Left ventricle myocardium inferior (tissue), 1 donor: ENCODE measurements around the gene TNK2. TPM values are rescaled to one million over a fixed set of nuclear protein-coding genes. Genes with fewer than 3 reads are reported as not detected.

Experiments
- DNase-seq: peaks from one replicate; pipeline ENCODE4 v3.0.0-alpha.2; 2020
- H3K27ac ChIP-seq: fragments of 200-600 bp; replicated peaks from 2 replicates; pipeline ENCODE4 v1.8.0; 2021
- H3K27me3 ChIP-seq: fragments of 200-600 bp; 2 replicates; pipeline ENCODE4 v1.8.0; 2021; ENCODE audit warnings: low read depth
- H3K36me3 ChIP-seq: fragments of 200-600 bp; 2 replicates; pipeline ENCODE4 v1.8.0; 2021
- H3K4me1 ChIP-seq: fragments of 200-600 bp; 2 replicates; pipeline ENCODE4 v1.8.0; 2021
- H3K4me3 ChIP-seq: fragments of 200-600 bp; 2 replicates; pipeline ENCODE4 v1.8.0; 2021; ENCODE audit warnings: mild to moderate bottlenecking, moderate library complexity
- H3K9me3 ChIP-seq: fragments of 200-600 bp; replicated peaks from 2 replicates; pipeline ENCODE4 v1.8.0; 2021
- CTCF ChIP-seq: fragments of 200-600 bp; IDR thresholded peaks from 2 replicates; pipeline ENCODE4 v1.8.0; 2021; ENCODE audit warnings: antibody characterized with exemption, mild to moderate bottlenecking, borderline replicate concordance
- intact Hi-C: fragments of 100-400 bp; cut with micrococcal nuclease; formaldehyde crosslinking; loops from one replicate; pipeline ENCODE4 v1.11.0; 2022
- total RNA-seq: library from RNA; stranded (reverse); fragmentation: NEBNext Ultra II Directional; extraction: Animal tissue kit (Norgen Biotek cat#: 25700); gene quantifications from one replicate; pipeline ENCODE4 v1.2.1, GENCODE V29; 2021
- donor health status: DM: no; HTN: yes; CAD: no; lungs with severe emphysema.

TNK2 gene
- total RNA-seq, 1 donor from 2014 or later: 33.2 TPM

- no peaks in the 10 kb centered on the region for H3K27me3 ChIP-seq
- intact Hi-C loops: no loop called here
- H3K4me3 ChIP-seq: no peak overlapping the region
- TF ChIP-seq CTCF: no peak
- no peaks in the 10 kb centered on the region for H3K9me3 ChIP-seq
- H3K36me3 ChIP-seq: peaks cover 60% of the 10 kb centered on the region
- no peak overlapping the region for H3K27ac ChIP-seq
- no peak for DNase-seq
- H3K4me1 ChIP-seq: peaks cover 22% of the 10 kb centered on the region
Measured at GRCh38 chr3:195881276-195881988, 26.9 kb downstream of the TNK2 start.

GRCh38 chr3:195880037-195880431 is 28.3 kb downstream of the TNK2 start:
- Histone ChIP-seq H3K4me1 (peaks cover 8% of the 10 kb centered on the region), H3K36me3 (peaks cover 65% of the 10 kb centered on the region), H3K27me3 (no peaks in the 10 kb centered on the region), H3K9me3 (no peaks in the 10 kb centered on the region), H3K4me3 (no peak overlapping the region), H3K27ac (no peak overlapping the region)
- intact Hi-C loops: no loop called here
- DNase-seq: no peak
- no peak for TF ChIP-seq CTCF

DNA sequence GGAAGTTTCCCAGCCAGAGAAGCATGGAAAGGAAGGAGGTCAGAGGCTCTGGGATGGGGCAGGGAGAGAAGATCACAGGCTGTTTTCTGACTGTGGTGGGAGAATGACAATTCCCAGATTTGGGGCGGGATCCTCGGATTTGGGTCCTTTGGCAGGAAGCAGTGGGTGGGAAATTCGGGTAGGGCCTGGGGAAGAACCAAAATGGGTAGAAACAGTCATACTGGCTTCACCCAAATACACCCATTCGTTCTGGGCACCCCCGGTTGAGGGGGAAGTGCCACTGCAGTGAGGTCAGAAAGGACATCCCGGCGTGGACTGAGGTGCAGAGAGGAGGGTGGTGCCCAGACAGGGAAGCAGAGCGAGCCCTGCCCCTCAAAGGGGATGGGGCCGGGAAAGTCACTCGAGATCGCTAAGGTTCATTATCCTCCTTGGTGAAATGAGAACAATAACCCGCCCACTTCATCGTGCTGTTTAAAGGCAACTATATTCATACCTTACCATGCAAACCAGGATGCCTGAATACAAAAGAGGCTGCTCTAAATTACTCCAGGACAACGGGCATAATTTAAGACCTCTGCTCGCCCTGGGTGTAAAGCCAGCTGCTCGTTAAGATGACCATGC is 28.8 kb downstream of the TNK2 start:
- TF ChIP-seq CTCF: no peak
- intact Hi-C loops: no loop called here
- Histone ChIP-seq H3K4me1 (peaks cover 3% of the 10 kb centered on the region), H3K27ac (no peak overlapping the region), H3K27me3 (no peaks in the 10 kb centered on the region), H3K36me3 (peaks cover 63% of the 10 kb centered on the region), H3K9me3 (no peaks in the 10 kb centered on the region), H3K4me3 (no peak overlapping the region)
- DNase-seq: no peak

DNA sequence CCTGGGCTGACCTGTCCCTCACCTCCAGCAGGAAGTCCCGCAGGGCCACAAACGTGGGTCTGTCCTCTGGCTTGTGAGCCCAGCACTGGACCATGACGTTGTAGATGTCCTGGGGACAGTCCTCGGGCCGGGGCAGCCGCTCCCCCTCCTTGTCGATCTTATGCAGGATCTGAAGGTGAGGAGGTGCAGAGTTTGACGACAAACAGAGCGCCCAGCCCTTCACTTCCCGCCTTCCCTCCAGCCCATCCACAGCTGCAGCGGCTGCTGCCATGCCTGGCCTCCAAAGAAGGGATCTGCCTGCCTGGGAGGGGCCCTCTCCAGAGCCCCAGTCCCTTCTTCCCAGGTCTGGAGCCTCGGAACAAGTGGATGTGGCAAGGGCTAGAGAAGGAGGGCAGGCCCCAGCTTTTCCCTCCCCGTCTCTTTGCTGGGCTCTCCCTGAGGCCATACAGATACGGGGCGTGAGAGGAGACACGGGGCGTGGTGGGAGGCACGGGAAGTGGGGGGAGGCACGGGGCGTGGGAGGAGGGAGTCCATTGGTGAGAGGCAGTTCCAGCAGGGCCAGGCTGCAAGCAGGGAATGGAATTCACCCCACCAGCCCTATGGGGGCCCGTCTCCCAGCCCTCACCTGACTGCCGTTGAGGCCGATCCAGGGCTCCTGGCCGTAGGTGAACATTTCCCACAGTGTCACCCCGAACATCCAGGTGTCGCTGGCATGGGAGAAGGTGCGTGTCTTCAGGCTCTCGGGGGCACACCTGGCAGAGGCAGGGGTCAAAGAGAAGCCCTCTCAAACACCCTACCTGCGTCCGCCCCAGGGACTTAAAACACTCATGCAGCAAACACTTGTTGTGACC is 29.7 kb downstream of the TNK2 start:
- intact Hi-C loops: no loop called here
- DNase-seq: no peak
- Histone ChIP-seq H3K36me3 (peaks cover 54% of the 10 kb centered on the region), H3K4me3 (no peak overlapping the region), H3K4me1 (no peaks in the 10 kb centered on the region), H3K27ac (no peak overlapping the region), H3K9me3 (no peaks in the 10 kb centered on the region), H3K27me3 (no peaks in the 10 kb centered on the region)
- TF ChIP-seq CTCF: no peak

- no peaks in the 10 kb centered on the region for H3K9me3 ChIP-seq
- peaks cover 46% of the 10 kb centered on the region for H3K36me3 ChIP-seq
- no peaks in the 10 kb centered on the region for H3K4me1 ChIP-seq
- no peak overlapping the region for H3K4me3 ChIP-seq
- no peak for TF ChIP-seq CTCF
- H3K27me3 ChIP-seq: no peaks in the 10 kb centered on the region
- H3K27ac ChIP-seq: no peak overlapping the region
- DNase-seq: no peak
- intact Hi-C loops: no loop called here
Measured at GRCh38 chr3:195877767-195878423, 30.5 kb downstream of the TNK2 start.
